Measurements from ENCODE around the gene PSMD11.

The PSMD11 gene

GRCh38 chr17:32467949-32468348, 23.6 kb downstream of the PSMD11 start:
- DNase-seq (ENCODE audit: low read depth) = no peak

DNA sequence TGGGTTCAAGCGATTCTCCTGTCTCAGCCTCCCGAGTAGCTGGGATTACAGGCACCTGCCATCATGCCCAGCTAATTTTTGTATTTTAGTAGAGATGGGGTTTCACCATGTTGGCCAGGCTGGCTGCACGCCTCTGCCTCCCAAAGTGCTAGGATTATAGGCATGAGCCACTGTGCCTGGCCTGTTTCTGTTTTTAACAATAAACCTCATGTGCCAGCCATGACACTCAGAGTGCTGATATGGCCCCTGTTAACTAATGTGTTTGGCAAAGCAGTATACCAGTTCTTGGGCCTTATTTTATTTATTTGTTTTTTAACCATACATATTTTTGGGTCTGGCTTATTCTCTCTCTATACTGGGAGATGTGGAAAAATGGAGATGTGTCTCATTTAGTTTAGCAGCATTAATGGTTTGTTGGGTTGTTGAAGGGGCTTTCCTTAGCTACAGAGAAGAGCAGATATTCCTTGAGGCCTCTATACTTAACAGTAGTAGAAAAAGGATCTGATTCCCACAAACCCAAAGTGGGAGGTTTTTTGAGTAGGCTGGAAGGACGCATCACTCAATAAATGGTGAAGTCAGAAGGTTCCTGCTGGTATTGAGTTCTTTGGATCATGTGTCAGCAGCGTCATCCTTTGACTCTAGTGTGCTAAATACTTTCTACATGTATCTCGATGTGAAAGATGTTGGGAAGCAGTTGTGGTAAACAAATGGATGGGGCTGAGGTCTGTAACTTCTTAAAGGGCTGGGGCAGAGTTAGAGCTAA, 26.3 kb downstream of the PSMD11 start:
- DNase-seq (ENCODE audit: low read depth) = no peak

- DNase-seq (ENCODE audit: low read depth) = no peak
Measured at GRCh38 chr17:32471652-32472051, 27.3 kb downstream of the PSMD11 start.

DNA sequence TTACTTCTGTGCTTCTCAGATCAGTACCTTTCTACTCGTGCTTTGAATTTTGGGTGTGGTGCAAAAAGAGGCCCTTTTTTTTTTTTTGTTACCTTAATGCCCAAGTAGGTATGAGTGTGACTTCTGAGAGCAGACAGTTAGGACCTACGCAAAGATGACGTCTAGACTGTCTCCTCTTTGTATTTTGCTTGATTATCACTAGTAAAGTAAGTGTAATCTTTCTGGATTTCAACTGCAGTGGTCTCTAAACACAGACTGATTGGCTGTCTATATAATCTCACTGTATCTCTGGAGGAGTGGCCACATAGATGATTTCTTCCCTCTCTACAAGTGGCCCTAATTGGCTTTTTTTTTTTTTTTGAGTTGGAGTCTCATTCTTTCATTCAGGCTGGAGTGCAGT, 30.9 kb downstream of the PSMD11 start:
- no peak for DNase-seq (ENCODE audit: low read depth)

GRCh38 chr17:32477220-32477619, 32.9 kb downstream of the PSMD11 start:
- no peak for DNase-seq (ENCODE audit: low read depth)

GRCh38 chr17:32479074-32479617, 34.8 kb downstream of the PSMD11 start:
- no peak for DNase-seq (ENCODE audit: low read depth)

DNA sequence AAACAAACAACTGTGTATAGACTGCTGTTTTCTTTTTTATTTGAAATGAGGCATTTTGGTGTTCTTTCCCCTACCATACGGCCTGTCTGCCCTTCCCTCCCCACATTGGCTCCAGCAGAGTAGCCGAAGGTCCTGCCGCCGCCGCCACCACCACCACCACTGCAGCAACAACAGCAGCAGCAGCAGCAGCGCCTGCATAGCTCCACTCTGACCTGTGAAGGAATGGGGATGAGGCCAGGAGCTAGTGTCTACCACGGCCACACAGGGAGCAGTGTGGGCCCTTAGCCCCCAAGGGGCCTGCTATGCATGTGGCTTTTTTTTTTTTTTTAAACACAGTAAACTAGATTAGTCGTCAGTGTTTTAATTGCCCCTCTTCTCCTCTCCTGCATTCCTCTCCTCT, 36.9 kb downstream of the PSMD11 start:
- no peak for DNase-seq (ENCODE audit: low read depth)

GRCh38 chr17:32482568-32483320, 38.4 kb downstream of the PSMD11 start:
- no peak for DNase-seq (ENCODE audit: low read depth)

GRCh38 chr17:32483451-32484019, 39.2 kb downstream of the PSMD11 start:
- no peak for DNase-seq (ENCODE audit: low read depth)

DNA sequence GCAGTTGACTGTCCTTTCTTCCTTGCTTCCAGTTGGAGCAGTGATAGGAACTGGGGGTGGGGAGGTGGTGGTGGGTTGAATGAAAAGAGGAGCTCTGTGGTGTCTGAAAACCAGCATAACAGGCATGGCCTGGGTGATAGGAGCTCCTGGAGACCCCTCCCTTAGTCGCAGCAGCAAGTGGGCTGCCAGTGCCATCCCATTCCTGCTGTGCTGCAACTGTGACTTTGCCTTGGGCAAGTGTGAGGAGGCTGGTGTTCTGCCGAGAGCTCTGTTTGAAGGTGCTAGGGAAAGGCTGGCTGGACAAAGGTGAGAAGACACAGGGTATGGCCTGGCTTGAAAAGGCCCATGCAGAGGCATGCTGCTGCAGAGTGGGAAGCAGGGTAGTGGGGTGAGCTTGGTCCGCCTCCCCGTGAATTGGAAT, 39.7 kb downstream of the PSMD11 start:
- no peak for DNase-seq (ENCODE audit: low read depth)

DNA sequence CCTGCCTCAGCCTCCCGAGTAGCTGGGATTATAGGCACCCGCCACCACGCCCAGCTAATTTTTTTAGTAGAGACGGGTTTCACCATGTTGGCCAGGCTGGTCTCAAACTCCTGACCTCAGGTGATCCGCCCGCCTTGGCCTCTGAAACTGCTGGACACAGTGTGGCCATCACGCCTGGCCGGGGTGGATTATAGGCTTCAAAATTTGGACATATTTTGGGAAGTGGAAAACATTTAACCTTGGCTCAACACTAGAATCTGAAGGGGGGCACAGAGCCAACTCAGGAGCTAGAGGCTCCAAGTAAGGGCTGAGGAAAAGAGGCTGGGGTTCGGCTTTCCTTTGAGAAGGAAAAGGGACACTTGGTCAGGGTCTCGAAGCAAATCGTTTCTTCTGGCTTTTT, 40.3 kb downstream of the PSMD11 start:
- no peak for DNase-seq (ENCODE audit: low read depth)

GRCh38 chr17:32485261-32486110, 41.2 kb downstream of the PSMD11 start:
- DNase-seq (ENCODE audit: low read depth) = no peak

GRCh38 chr17:32486111-32486700, 41.9 kb downstream of the PSMD11 start:
- DNase-seq (ENCODE audit: low read depth) = peak; percentile 59

DNA sequence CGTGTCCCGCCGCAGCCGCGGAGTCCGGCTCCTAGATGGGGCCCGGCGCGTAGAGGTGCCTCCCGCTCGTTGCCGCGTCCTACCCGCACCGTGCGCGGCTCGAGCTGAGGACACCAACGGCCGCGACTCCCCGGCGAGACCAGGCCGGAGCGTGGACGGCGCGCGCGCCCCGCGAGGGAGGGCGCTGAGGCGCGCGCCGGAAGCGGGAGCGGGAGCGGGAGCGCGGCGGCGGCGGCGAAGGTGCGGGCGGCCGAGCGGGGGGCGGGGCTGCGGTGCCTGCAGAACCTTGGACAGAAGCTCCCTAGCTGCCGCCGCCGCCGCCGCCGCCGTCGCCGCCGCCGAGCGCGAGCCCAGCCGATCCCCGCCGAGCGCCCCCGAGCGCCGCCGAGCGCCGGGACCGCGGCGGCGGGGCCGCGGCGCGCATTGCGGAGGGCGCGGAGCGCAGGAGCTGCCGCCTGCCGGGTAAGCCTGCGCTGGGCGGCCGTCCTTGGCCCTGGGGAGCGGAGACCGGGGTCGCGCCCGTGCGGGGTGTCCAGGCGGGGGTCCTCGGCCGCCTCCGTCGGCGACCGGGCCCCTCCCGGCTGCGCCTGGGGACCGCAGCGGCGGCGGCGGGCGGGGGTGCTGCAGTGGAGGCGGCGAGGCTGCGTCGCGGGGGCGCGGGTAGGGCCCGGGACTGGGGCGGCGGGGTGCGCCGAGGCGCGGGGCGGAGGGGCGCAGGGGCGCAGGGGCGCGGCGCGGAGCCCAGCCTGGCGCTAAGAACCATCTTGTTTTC, 42.6 kb downstream of the PSMD11 start, which contains the start of gene CDK5R1:
Gene CDK5R1, plus strand, starts transcription at position 293 of the 772 bp plus-strand sequence. CDS start 628 bp downstream, outside the sequence.
- DNase-seq (ENCODE audit: low read depth) = peak; percentile 63

DNA sequence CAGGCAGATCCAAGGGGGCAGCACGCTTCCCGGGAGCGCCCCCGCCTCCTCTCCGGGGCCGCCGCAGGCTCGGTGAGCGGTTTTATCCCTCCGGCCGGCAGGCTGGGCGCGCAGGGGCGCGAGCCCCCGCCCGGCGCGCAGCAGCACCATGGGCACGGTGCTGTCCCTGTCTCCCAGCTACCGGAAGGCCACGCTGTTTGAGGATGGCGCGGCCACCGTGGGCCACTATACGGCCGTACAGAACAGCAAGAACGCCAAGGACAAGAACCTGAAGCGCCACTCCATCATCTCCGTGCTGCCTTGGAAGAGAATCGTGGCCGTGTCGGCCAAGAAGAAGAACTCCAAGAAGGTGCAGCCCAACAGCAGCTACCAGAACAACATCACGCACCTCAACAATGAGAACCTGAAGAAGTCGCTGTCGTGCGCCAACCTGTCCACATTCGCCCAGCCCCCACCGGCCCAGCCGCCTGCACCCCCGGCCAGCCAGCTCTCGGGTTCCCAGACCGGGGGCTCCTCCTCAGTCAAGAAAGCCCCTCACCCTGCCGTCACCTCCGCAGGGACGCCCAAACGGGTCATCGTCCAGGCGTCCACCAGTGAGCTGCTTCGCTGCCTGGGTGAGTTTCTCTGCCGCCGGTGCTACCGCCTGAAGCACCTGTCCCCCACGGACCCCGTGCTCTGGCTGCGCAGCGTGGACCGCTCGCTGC, 43.3 kb downstream of the PSMD11 start:
- DNase-seq (ENCODE audit: low read depth) = no peak

- no peak for DNase-seq (ENCODE audit: low read depth)
Measured at GRCh38 chr17:32488177-32488542, 43.9 kb downstream of the PSMD11 start.

- no peak for DNase-seq (ENCODE audit: low read depth)
Measured at GRCh38 chr17:32488604-32489180, 44.4 kb downstream of the PSMD11 start.

- DNase-seq (ENCODE audit: low read depth) = no peak
Measured at GRCh38 chr17:32489320-32490100, 45.2 kb downstream of the PSMD11 start.

DNA sequence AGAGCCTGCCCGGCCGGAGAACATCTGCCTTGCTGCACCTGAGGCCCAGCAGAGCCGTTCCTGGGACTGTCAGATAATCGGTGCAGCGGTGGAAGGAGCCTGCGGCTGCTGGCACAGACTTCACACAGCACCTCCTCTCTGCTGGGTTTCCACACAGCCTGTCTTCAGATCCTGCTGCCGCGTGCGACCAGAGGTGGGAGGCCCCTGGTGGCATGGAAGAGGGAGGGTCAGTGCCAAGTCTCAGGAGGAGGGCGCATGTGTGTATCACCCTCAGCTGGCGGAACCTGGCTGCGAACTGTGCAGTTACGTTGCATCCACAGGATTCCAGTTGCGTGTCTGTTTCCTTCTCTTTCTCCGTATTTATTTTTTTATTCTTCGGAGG, 45.8 kb downstream of the PSMD11 start:
- no peak for DNase-seq (ENCODE audit: low read depth)
